Esophagus (tissue), 2 donors: ENCODE results near the gene NRDE2. TPM values are rescaled to one million over a fixed set of nuclear protein-coding genes. Genes with fewer than 3 reads are reported as not detected.

Source experiments
- H3K27ac ChIP-seq, 2 donors: one replicate each; pipeline ENCODE4 v1.5.1; 2013; ENCODE audit warnings: low read depth in 2 of 2, mild to moderate bottlenecking in 2 of 2, inconsistent platforms in 1 of 2, low read length in 1 of 2, moderate library complexity in 1 of 2
- H3K27me3 ChIP-seq, 2 donors: one replicate each; pipeline ENCODE4 v1.6.1; 2013; ENCODE audit warnings: low read length in 2 of 2, control low read depth in 1 of 2, mild to moderate bottlenecking in 1 of 2; ENCODE audit not compliant: insufficient read depth in 2 of 2, control insufficient read depth in 1 of 2
- H3K36me3 ChIP-seq, 2 donors: one replicate each; pipeline ENCODE4 v1.6.1; 2013; ENCODE audit warnings: low read length in 1 of 2; ENCODE audit not compliant: control insufficient read depth in 2 of 2, insufficient read depth in 2 of 2
- H3K4me1 ChIP-seq, 2 donors: one replicate each; pipeline ENCODE4 v1.6.1; 2013; ENCODE audit warnings: low read length in 1 of 2; ENCODE audit not compliant: control insufficient read depth in 2 of 2, insufficient read depth in 2 of 2
- H3K4me3 ChIP-seq, 2 donors: one replicate each; pipeline ENCODE4 v1.5.1; 2013; ENCODE audit warnings: low read length in 2 of 2, mild to moderate bottlenecking in 2 of 2, low read depth in 1 of 2, moderate library complexity in 1 of 2
- H3K9me3 ChIP-seq, 2 donors: one replicate each; pipeline ENCODE4 v1.6.1; 2013; ENCODE audit warnings: mild to moderate bottlenecking in 2 of 2, low read depth in 1 of 2, low read length in 1 of 2, moderate library complexity in 1 of 2; ENCODE audit not compliant: control insufficient read depth in 2 of 2, insufficient read depth in 1 of 2
- WGBS, 2 donors: extraction: QIAGEN DNeasy Blood & Tissue Kit; methylation state at CpG; one replicate each; pipeline ENCODE4 v1.1.7; 2013; 5-methylcytosine and 5-hydroxymethylcytosine counted together
- polyA plus RNA-seq, 2 donors: library from polyadenylated mRNA; stranded (reverse); fragments of 200-250 nt; gene quantifications; one replicate each; pipeline ENCODE4 v1.2.3, GENCODE V29; 2013
- donor health status: healthy with polysubstance abuse.
- donor health status: Bipolar disorder and iron deficiency.

Gene NRDE2
- polyA plus RNA-seq, 2 donors: 5.4 to 7.4 TPM

DNA sequence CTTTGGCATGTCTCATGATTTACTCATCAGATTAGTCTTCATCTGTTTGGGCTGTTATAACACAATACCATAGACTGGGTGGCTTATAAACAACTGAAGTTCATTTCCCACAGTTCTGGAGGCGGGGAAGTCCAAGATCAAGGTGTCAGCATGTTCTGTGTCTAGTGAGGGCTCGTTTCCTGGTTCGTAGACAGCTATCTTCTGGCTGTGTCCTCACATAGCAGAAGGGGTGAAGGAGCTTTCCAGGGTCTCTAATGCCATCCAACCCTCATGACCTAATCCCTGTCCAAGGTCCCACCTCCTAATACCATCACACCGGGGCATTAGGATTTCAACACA lies 30.8 kb upstream of the NRDE2 start:
- WGBS, 2 donors: 88 to 89% methylated on average over 4 of the region's 4 CpGs
- no peaks in the 10 kb centered on the region for H3K27me3 ChIP-seq

GRCh38 chr14:90361865-90362557 lies 30.3 kb upstream of the NRDE2 start:
- Histone ChIP-seq H3K4me1 (no peaks in the 10 kb centered on the region), H3K36me3 (no peaks in the 10 kb centered on the region), H3K27ac (no peak overlapping the region), H3K4me3 (no peak overlapping the region), H3K27me3 (no peaks in the 10 kb centered on the region), H3K9me3 (no peaks in the 10 kb centered on the region)
- WGBS, 2 donors: 83 to 85% methylated on average over 7 of the region's 7 CpGs

More for the DNA sequence above, 30.8 kb upstream of the NRDE2 start:
- no peak overlapping the region for H3K27ac ChIP-seq
- no peaks in the 10 kb centered on the region for H3K36me3 ChIP-seq
- no peaks in the 10 kb centered on the region for H3K9me3 ChIP-seq
- H3K4me3 ChIP-seq: no peak overlapping the region
- H3K4me1 ChIP-seq: no peaks in the 10 kb centered on the region

DNA sequence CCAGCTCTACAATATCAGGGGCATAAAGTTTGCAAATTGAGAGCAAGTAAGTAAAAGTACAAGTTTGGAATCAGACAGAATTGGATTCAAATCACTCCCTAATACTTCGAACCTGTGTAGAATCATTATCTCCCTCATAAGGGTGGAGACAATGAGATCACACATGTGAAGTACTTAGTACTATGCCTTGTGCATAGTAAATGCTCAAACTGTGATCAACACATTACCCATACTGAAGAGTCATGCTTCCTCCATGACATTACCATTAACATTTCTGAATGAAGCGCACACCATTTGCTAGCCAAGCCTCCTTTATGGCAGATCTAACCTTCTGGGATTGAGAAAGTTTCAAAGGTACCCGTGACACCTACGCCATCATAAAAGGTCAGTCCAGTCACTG lies 26.6 kb upstream of the NRDE2 start:
- WGBS, 2 donors: 88 to 90% methylated on average over 4 of the region's 4 CpGs
- H3K4me1 ChIP-seq: no peaks in the 10 kb centered on the region
- H3K9me3 ChIP-seq: no peaks in the 10 kb centered on the region
- H3K4me3 ChIP-seq: no peak overlapping the region
- no peaks in the 10 kb centered on the region for H3K36me3 ChIP-seq
- H3K27ac ChIP-seq: no peak overlapping the region
- no peaks in the 10 kb centered on the region for H3K27me3 ChIP-seq

- Histone ChIP-seq H3K36me3 (no peaks in the 10 kb centered on the region), H3K27ac (no peak overlapping the region), H3K4me1 (no peaks in the 10 kb centered on the region), H3K27me3 (no peaks in the 10 kb centered on the region), H3K4me3 (no peak overlapping the region), H3K9me3 (no peaks in the 10 kb centered on the region)
- WGBS, 2 donors: 77 to 97% methylated on average over 1 of the region's 1 CpG
Observed at GRCh38 chr14:90356925-90357324, 25.2 kb upstream of the NRDE2 start.

- WGBS, 2 donors: 66 to 70% methylated on average over 8 of the region's 8 CpGs
- Histone ChIP-seq H3K27me3 (no peaks in the 10 kb centered on the region), H3K27ac (no peak overlapping the region), H3K36me3 (no peaks in the 10 kb centered on the region), H3K9me3 (no peaks in the 10 kb centered on the region), H3K4me3 (no peak overlapping the region), H3K4me1 (no peaks in the 10 kb centered on the region)
Observed at GRCh38 chr14:90355540-90356518, 24.1 kb upstream of the NRDE2 start.

- no peaks in the 10 kb centered on the region for H3K36me3 ChIP-seq
- no peaks in the 10 kb centered on the region for H3K9me3 ChIP-seq
- WGBS, 2 donors: 83 to 85% methylated on average over 16 of the region's 16 CpGs
- no peaks in the 10 kb centered on the region for H3K4me1 ChIP-seq
- no peak overlapping the region for H3K27ac ChIP-seq
- no peak overlapping the region for H3K4me3 ChIP-seq
- H3K27me3 ChIP-seq: no peaks in the 10 kb centered on the region
Observed at GRCh38 chr14:90354551-90355298, 23.0 kb upstream of the NRDE2 start.

DNA sequence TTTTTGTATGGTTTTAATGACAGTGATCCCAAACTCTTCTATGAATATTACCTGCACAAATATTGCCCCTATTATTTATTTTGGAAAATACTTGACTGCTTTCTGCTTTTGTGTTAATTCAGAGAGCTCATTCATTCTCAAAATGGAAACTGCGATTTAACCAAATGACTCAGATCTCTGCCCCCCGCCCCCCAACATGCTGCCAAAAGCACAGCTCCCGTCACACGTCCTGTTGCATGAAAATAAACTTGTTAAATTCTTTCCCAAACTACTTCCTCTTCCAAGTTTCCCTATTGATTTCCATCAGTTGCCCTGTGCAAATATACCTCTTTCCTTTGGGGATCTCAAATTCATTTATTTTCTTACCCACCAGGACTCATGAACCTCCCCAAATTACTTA lies 18.0 kb upstream of the NRDE2 start:
- Histone ChIP-seq H3K9me3 (no peaks in the 10 kb centered on the region), H3K27ac (no peak overlapping the region), H3K4me1 (peaks cover 0 to 3% of the 10 kb centered on the region in 2 donors), H3K4me3 (no peak overlapping the region), H3K36me3 (no peaks in the 10 kb centered on the region), H3K27me3 (no peaks in the 10 kb centered on the region)
- 31 to 33% methylated on average over 4 of the region's 4 CpGs for WGBS, 2 donors

- no peak overlapping the region for H3K27ac ChIP-seq
- H3K4me3 ChIP-seq: no peak overlapping the region
- H3K9me3 ChIP-seq: no peaks in the 10 kb centered on the region
- H3K36me3 ChIP-seq: no peaks in the 10 kb centered on the region
- peaks cover 0 to 3% of the 10 kb centered on the region in 2 donors for H3K4me1 ChIP-seq
- H3K27me3 ChIP-seq: no peaks in the 10 kb centered on the region
- 93 to 95% methylated on average over 2 of the region's 2 CpGs for WGBS, 2 donors
Observed at GRCh38 chr14:90348270-90348669, 16.5 kb upstream of the NRDE2 start.

- Histone ChIP-seq H3K4me1 (peaks cover 0 to 3% of the 10 kb centered on the region in 2 donors), H3K27me3 (no peaks in the 10 kb centered on the region), H3K27ac (no peak overlapping the region), H3K36me3 (no peaks in the 10 kb centered on the region), H3K9me3 (no peaks in the 10 kb centered on the region), H3K4me3 (no peak overlapping the region)
Observed at GRCh38 chr14:90345239-90345557, 13.5 kb upstream of the NRDE2 start.
